Measurements from ENCODE around the gene NBEA.

Gene NBEA

GRCh38 chr13:35179920-35180663, 238.0 kb downstream of the NBEA start:
- Histone ChIP-seq H3K4me1 (no peaks in the 10 kb centered on the region), H3K9me3 (replicated peaks in 1 of 11) (no peaks in the 10 kb centered on the region), H3K4me3 (no peak overlapping the region), H3K4me2 (no peak overlapping the region), H3K27me3 (no peaks in the 10 kb centered on the region), H3K9ac (no peak overlapping the region), H3K27ac (no peak overlapping the region), H3K36me3 (peaks cover 0 to 4% (median 0%) of the 10 kb centered on the region in 11 experiments; a peak in 2 of 22 replicates), H4K20me1 (no peaks in the 10 kb centered on the region)
- TF ChIP-seq Cebpa-rat (IDR thresholded peaks at IDR 0.05), result no peak

GRCh38 chr13:35190241-35190640, 248.2 kb downstream of the NBEA start:
- no peak for TF ChIP-seq Cebpa-rat (IDR thresholded peaks at IDR 0.05)
- no peak overlapping the region for H3K9ac ChIP-seq
- H3K4me2 ChIP-seq, result no peak overlapping the region
- no peaks in the 10 kb centered on the region for H3K27me3 ChIP-seq
- 0 out of 22 replicates have a peak, but pooled peaks cover 0 to 10% (median 0%) of the 10 kb centered on the region in 11 experiments for H3K9me3 ChIP-seq (replicated peaks in 1 of 11)
- no peaks in the 10 kb centered on the region for H3K4me1 ChIP-seq
- no peak overlapping the region for H3K27ac ChIP-seq
- no peak overlapping the region for H3K4me3 ChIP-seq
- H4K20me1 ChIP-seq, result no peaks in the 10 kb centered on the region
- H3K36me3 ChIP-seq, result no peaks in the 10 kb centered on the region

GRCh38 chr13:35191883-35192282, 249.8 kb downstream of the NBEA start:
- Histone ChIP-seq H3K9me3 (replicated peaks in 1 of 11) (0 out of 22 replicates have a peak, but pooled peaks cover 0 to 10% (median 0%) of the 10 kb centered on the region in 11 experiments), H3K4me2 (no peak overlapping the region)
- TF ChIP-seq Cebpa-rat (IDR thresholded peaks at IDR 0.05), result no peak

GRCh38 chr13:35198613-35199200, 256.6 kb downstream of the NBEA start:
- no peak overlapping the region for H3K27ac ChIP-seq
- H3K4me2 ChIP-seq, result no peak overlapping the region
- 0 out of 22 replicates have a peak, but pooled peaks cover 0 to 5% (median 0%) of the 10 kb centered on the region in 11 experiments for H3K36me3 ChIP-seq
- H3K4me3 ChIP-seq, result no peak overlapping the region
- TF ChIP-seq Cebpa-rat (IDR thresholded peaks at IDR 0.05), result no peak
- no peaks in the 10 kb centered on the region for H3K4me1 ChIP-seq
- H3K9ac ChIP-seq, result no peak overlapping the region
- H4K20me1 ChIP-seq, result no peaks in the 10 kb centered on the region
- no peaks in the 10 kb centered on the region for H3K9me3 ChIP-seq (replicated peaks in 1 of 11)
- H3K27me3 ChIP-seq, result no peaks in the 10 kb centered on the region

More at GRCh38 chr13:35191883-35192282, 249.8 kb downstream of the NBEA start:
- H3K4me1 ChIP-seq, result no peaks in the 10 kb centered on the region
- H3K27ac ChIP-seq, result no peak overlapping the region
- no peak overlapping the region for H3K9ac ChIP-seq
- H3K4me3 ChIP-seq, result no peak overlapping the region
- H4K20me1 ChIP-seq, result no peaks in the 10 kb centered on the region
- 0 out of 22 replicates have a peak, but pooled peaks cover 0 to 5% (median 0%) of the 10 kb centered on the region in 11 experiments for H3K36me3 ChIP-seq
- H3K27me3 ChIP-seq, result no peaks in the 10 kb centered on the region

- Histone ChIP-seq H3K9ac (no peak overlapping the region), H3K4me2 (no peak overlapping the region), H3K4me1 (no peaks in the 10 kb centered on the region), H4K20me1 (no peaks in the 10 kb centered on the region), H3K27ac (no peak overlapping the region), H3K4me3 (no peak overlapping the region), H3K36me3 (no peaks in the 10 kb centered on the region), H3K9me3 (replicated peaks in 1 of 11) (no peaks in the 10 kb centered on the region), H3K27me3 (no peaks in the 10 kb centered on the region)
- TF ChIP-seq Cebpa-rat (IDR thresholded peaks at IDR 0.05), result no peak
Observed at GRCh38 chr13:35208587-35208986, 266.5 kb downstream of the NBEA start.

GRCh38 chr13:35210261-35210660, 268.2 kb downstream of the NBEA start:
- Histone ChIP-seq H3K36me3 (no peaks in the 10 kb centered on the region; a peak in 1 of 22 replicates), H3K4me3 (no peak overlapping the region), H3K9me3 (replicated peaks in 1 of 11) (no peaks in the 10 kb centered on the region), H3K9ac (no peak overlapping the region), H3K27me3 (no peaks in the 10 kb centered on the region), H3K4me2 (no peak overlapping the region), H3K4me1 (no peaks in the 10 kb centered on the region), H4K20me1 (no peaks in the 10 kb centered on the region), H3K27ac (no peak overlapping the region)
- TF ChIP-seq Cebpa-rat (IDR thresholded peaks at IDR 0.05), result no peak

- Histone ChIP-seq H3K4me1 (no peaks in the 10 kb centered on the region), H3K4me2 (no peak overlapping the region), H3K9ac (no peak overlapping the region), H3K4me3 (no peak overlapping the region), H3K27ac (no peak overlapping the region), H3K36me3 (no peaks in the 10 kb centered on the region; a peak in 1 of 22 replicates), H4K20me1 (no peaks in the 10 kb centered on the region), H3K9me3 (replicated peaks in 1 of 11) (no peaks in the 10 kb centered on the region), H3K27me3 (no peaks in the 10 kb centered on the region)
- no peak for TF ChIP-seq Cebpa-rat (IDR thresholded peaks at IDR 0.05)
Observed at GRCh38 chr13:35211949-35212348, 269.9 kb downstream of the NBEA start.

GRCh38 chr13:35213911-35214310, 271.8 kb downstream of the NBEA start:
- no peaks in the 10 kb centered on the region for H4K20me1 ChIP-seq
- no peak overlapping the region for H3K27ac ChIP-seq
- no peaks in the 10 kb centered on the region; a peak in 1 of 22 replicates for H3K36me3 ChIP-seq
- H3K9ac ChIP-seq, result no peak overlapping the region
- H3K4me3 ChIP-seq, result no peak overlapping the region
- H3K9me3 ChIP-seq (replicated peaks in 1 of 11), result no peaks in the 10 kb centered on the region
- H3K4me1 ChIP-seq, result no peaks in the 10 kb centered on the region
- TF ChIP-seq Cebpa-rat (IDR thresholded peaks at IDR 0.05), result no peak
- H3K4me2 ChIP-seq, result no peak overlapping the region
- no peaks in the 10 kb centered on the region for H3K27me3 ChIP-seq

GRCh38 chr13:35216131-35216530, 274.1 kb downstream of the NBEA start:
- H3K27ac ChIP-seq, result no peak overlapping the region
- no peaks in the 10 kb centered on the region for H3K4me1 ChIP-seq
- H3K9ac ChIP-seq, result no peak overlapping the region
- TF ChIP-seq Cebpa-rat (IDR thresholded peaks at IDR 0.05), result no peak
- H3K4me3 ChIP-seq, result no peak overlapping the region
- H3K36me3 ChIP-seq, result no peaks in the 10 kb centered on the region; a peak in 1 of 22 replicates
- no peaks in the 10 kb centered on the region for H4K20me1 ChIP-seq
- H3K4me2 ChIP-seq, result no peak overlapping the region
- H3K9me3 ChIP-seq (replicated peaks in 1 of 11), result peaks cover 0 to 4% (median 0%) of the 10 kb centered on the region in 11 experiments; a peak in 1 of 22 replicates
- H3K27me3 ChIP-seq, result no peaks in the 10 kb centered on the region
